A172 (cell line): ENCODE results near the gene PCDHGA9. TPM values are rescaled to one million over a fixed set of nuclear protein-coding genes. Genes with fewer than 3 reads are reported as not detected.
"Not testable (repeated sequence)": the region's sequence is repeated elsewhere in the genome, so short reads cannot be mapped to it uniquely, and the experiment has no call there.

Source experiments
- DNase-seq: peaks from one replicate; pipeline ENCODE4 v3.0.0-alpha.2; 2015; ENCODE audit warnings: low spot score
- total RNA-seq: library from RNA; depleted of rRNA; stranded (reverse); fragments of >200 nt; shearing (Covaris generic); gene quantifications from 2 replicates; pipeline ENCODE4 v1.2.3, GENCODE V29; 2014

PCDHGA9 gene
- total RNA-seq, 1 experiment from 2014 or later: 3.4 TPM

- no peak for DNase-seq
Observed at GRCh38 chr5:141413540-141414069, 11.0 kb downstream of the PCDHGA9 start.

- not testable (repeated sequence) for DNase-seq
Observed at GRCh38 chr5:141414548-141415274, 12.1 kb downstream of the PCDHGA9 start.

- DNase-seq: not testable (repeated sequence)
Observed at GRCh38 chr5:141415275-141415618, 12.7 kb downstream of the PCDHGA9 start.

- DNase-seq: peak; percentile 72
Observed at GRCh38 chr5:141417494-141418172, 15.1 kb downstream of the PCDHGA9 start, which contains the start of gene PCDHGB7. Gene PCDHGB7 (plus strand): TSS chr5:141417677. CDS start chr5:141417860, 183 bp downstream.

DNA sequence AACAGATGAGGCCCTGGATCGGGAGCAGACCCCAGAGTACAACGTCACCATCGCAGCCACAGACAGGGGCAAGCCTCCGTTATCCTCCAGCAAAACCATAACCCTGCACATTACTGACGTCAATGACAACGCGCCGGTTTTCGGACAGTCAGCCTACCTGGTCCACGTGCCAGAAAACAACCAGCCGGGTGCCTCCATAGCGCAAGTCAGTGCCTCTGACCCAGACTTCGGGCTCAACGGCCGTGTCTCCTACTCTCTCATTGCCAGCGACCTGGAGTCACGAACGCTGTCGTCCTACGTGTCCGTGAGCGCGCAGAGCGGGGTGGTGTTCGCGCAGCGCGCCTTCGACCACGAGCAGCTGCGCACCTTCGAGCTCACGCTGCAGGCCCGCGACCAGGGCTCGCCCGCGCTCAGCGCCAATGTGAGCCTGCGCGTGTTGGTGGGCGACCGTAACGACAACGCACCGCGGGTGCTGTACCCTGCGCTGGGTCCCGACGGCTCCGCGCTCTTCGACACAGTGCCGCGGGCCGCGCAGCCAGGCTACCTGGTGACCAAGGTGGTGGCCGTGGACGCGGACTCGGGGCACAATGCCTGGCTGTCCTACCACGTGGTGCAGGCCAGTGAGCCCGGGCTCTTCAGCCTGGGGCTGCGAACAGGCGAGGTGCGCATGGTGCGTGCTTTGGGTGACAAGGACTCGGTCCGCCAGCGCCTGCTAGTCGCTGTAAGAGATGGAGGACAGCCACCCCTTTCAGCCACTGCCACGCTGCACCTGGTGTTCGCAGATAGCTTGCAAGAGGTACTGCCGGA, 16.7 kb downstream of the PCDHGA9 start:
- DNase-seq: no peak

DNA sequence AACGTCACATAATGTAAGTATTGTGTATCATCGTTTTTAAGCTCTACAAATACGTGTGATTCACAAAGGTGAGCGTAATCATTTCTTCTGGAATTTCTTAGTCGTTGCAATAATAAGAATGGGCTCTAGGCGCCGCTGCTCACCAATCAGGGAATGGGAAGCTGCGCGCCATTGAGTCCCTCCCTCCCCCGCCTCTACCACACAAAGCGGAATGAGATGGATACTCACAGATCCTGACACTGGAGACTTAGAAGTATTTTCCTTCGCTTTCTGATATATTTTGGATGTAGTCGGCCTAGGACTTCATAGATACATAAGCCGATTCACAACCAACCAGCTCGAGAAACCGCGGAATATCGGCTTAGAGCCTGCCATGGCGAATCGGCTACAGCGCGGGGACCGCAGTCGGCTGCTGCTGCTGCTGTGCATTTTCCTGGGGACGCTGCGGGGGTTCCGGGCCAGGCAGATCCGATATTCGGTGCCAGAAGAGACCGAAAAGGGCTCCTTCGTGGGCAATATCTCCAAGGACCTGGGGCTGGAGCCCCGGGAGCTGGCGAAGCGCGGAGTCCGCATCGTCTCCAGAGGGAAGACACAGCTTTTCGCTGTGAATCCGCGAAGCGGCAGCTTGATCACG, 18.4 kb downstream of the PCDHGA9 start, which contains the start of gene PCDHGA11:
Gene PCDHGA11 (plus strand): TSS at position 197 of the 634 bp plus-strand sequence. CDS start 177 bp downstream, at position 374.
- no peak for DNase-seq

DNA sequence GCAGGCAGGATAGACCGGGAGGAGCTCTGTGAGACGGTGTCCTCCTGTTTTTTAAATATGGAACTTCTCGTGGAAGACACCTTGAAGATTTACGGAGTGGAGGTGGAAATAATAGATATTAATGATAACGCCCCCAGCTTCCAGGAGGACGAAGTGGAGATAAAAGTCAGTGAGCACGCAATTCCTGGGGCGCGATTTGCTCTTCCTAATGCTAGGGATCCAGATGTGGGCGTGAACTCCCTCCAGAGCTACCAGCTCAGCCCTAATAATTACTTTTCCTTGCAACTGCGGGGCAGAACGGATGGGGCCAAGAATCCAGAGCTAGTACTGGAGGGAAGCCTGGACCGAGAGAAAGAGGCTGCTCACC, 18.9 kb downstream of the PCDHGA9 start:
- no peak for DNase-seq

DNA sequence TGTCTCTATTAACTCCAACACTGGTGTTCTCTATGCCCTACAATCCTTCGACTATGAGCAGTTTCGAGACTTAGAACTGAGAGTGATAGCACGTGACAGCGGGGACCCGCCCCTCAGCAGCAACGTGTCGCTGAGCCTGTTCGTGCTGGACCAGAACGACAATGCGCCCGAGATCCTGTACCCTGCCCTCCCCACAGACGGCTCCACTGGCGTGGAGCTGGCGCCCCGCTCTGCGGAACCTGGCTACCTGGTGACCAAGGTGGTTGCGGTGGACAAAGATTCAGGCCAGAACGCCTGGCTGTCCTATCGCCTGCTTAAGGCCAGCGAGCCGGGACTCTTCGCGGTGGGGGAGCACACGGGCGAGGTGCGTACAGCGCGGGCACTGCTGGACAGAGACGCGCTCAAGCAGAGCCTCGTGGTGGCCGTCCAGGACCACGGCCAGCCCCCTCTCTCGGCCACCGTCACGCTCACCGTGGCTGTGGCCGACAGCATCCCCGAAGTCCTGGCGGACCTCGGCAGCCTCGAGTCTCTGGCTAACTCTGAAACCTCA, 20.2 kb downstream of the PCDHGA9 start:
- no peak for DNase-seq

GRCh38 chr5:141427783-141428426, 25.3 kb downstream of the PCDHGA9 start:
- DNase-seq: no peak

DNA sequence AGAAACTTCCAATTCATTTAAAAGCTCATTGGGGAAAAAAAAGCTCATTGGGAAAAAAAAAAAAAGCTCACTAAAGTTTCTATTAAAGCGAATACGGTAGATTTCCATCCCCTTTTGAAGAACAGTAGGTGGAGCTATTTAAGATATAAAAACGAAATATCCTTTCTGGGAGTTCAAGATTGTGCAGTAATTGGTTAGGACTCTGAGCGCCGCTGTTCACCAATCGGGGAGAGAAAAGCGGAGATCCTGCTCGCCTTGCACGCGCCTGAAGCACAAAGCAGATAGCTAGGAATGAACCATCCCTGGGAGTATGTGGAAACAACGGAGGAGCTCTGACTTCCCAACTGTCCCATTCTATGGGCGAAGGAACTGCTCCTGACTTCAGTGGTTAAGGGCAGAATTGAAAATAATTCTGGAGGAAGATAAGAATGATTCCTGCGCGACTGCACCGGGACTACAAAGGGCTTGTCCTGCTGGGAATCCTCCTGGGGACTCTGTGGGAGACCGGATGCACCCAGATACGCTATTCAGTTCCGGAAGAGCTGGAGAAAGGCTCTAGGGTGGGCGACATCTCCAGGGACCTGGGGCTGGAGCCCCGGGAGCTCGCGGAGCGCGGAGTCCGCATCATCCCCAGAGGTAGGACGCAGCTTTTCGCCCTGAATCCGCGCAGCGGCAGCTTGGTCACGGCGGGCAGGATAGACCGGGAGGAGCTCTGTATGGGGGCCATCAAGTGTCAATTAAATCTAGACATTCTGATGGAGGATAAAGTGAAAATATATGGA, 27.9 kb downstream of the PCDHGA9 start, which contains the start of gene PCDHGA12:
Gene PCDHGA12 (plus strand): TSS at position 176 of the 782 bp plus-strand sequence. CDS start 253 bp downstream, at position 429.
- DNase-seq: peak; percentile 6

- DNase-seq: no peak
Observed at GRCh38 chr5:141431286-141431685, 28.7 kb downstream of the PCDHGA9 start.

DNA sequence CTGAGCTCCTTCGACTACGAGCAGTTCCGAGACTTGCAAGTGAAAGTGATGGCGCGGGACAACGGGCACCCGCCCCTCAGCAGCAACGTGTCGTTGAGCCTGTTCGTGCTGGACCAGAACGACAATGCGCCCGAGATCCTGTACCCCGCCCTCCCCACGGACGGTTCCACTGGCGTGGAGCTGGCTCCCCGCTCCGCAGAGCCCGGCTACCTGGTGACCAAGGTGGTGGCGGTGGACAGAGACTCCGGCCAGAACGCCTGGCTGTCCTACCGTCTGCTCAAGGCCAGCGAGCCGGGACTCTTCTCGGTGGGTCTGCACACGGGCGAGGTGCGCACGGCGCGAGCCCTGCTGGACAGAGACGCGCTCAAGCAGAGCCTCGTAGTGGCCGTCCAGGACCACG, 29.7 kb downstream of the PCDHGA9 start:
- DNase-seq: not testable (repeated sequence)

GRCh38 chr5:141432726-141433125, 30.1 kb downstream of the PCDHGA9 start:
- DNase-seq: not testable (repeated sequence)

DNA sequence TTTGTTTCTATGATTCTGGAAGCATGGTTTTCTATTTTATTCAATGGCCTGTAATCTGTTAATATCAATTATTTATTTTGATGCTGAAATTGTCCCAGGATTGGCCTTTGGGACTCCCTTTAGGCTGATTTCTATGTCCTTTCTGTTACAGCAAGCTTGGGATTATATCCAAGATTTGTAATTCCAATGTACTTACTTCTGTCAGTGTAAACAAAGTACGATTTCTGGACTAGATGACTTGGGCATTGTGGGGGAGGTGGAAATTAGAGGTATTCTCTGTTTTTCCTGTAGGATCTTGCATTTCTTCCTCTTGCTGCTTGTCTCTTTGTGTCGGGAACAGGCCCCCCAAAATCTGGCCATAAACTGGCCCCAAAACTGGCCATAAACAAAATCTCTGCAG, 31.4 kb downstream of the PCDHGA9 start:
- no peak for DNase-seq

DNA sequence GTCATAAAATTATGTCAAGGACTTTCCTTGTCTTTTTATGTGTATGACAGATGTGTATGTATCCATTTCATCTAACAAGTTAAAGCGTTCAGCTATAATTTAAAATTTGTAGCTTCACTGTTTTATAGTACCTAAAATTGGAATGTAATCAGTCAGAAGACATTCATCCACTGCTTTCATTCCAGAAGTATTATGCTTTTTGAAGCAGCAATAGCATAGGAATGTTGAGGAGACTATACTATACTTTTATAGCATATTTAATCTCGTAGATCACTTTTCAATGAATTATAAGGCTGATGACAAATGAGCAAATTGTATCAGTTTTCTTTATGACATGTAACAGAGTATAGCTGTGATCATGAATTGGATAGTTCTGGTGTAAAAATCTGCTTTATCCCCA, 34.6 kb downstream of the PCDHGA9 start:
- DNase-seq: no peak

GRCh38 chr5:141439411-141440141, 37.0 kb downstream of the PCDHGA9 start:
- DNase-seq: no peak

DNA sequence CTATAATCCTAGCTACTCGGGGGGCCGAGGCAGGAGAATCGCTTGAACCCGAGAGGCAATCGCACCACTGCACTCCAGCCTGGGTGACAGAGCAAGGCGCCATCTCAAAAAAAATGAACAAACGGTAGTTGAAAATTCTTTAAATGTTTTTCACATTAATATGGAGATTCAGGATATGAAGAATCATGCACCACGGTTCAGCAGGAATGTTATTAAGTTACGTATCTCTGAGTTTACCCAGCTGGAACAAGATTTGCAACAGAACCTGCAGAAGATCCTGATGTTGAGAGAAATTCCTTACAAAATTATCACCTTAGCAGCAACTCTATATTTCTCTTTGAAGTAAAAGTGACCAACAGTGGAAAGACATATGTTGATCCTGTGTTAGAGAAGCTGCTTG, 37.8 kb downstream of the PCDHGA9 start:
- no peak for DNase-seq

DNA sequence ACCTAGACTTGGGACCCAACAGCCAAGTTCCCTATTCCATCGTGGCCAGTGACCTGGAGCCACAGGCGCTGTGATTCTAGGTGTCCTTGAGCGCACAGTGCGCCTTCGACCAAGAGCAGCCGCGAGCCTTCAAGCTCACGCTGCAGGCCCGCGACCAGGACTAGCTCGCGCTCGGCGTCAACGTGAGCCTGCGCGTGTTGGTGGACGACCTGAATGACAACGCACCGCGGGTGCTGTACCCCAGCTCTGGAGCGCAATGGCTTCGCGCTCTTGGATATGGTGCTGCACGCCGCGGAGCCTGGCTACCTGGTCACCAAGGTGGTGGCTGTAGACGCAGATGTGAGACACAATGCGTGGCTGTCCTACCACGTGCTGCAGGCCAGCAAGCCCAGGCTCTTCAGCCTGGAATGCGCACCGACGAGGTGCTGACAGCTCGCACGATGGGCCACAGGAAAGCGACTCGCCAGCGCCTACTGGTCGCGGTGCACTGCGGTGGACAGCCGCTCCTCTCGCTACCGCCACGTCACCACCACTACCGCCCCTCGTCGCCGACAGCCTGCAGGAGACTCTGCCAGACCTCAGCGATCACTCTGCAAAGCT, 39.1 kb downstream of the PCDHGA9 start:
- DNase-seq: no peak
